ENCODE results near the gene COMP. TPM values are rescaled to one million over a fixed set of nuclear protein-coding genes. Genes with fewer than 3 reads are reported as not detected.

The COMP gene
- total and polyA plus RNA-seq, 8 donors, result 0.05 to 3.7 (median 0.54) TPM

DNA sequence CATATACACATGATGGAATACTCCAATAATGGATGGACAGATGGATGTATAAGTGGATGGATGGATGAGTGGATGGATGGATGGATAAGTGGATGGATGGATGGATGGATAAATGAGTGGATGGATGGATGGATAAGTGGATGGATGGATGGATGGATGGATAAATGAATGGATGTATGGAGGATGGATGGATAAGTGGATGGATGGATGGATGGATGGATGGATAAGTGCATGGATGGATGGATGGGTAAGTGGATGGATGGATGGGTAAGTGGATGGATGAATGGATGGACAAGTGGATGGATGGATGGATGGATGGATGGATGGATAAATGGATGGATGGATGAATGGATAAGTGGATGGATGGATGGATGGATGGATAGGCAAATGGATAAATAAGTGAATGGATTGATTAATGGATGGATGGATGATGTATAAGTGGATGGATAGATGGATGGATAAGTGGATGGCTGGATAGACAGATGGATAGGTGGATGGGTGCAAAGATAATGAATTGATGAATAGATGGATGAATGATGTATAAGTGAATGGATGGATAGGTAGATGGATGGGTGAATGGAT lies 8.4 kb upstream of the COMP start:
- no peak overlapping the region for H3K4me3 ChIP-seq
- no peaks in the 10 kb centered on the region for H3K36me3 ChIP-seq
- H3K4me1 ChIP-seq, result no peaks in the 10 kb centered on the region
- FAIRE-seq (no peak), DNase-seq (no peak), ATAC-seq (no peak)
- H3K9me3 ChIP-seq, result no peaks in the 10 kb centered on the region
- no peak overlapping the region for H3K27ac ChIP-seq
- TF ChIP-seq, protein P1, sequence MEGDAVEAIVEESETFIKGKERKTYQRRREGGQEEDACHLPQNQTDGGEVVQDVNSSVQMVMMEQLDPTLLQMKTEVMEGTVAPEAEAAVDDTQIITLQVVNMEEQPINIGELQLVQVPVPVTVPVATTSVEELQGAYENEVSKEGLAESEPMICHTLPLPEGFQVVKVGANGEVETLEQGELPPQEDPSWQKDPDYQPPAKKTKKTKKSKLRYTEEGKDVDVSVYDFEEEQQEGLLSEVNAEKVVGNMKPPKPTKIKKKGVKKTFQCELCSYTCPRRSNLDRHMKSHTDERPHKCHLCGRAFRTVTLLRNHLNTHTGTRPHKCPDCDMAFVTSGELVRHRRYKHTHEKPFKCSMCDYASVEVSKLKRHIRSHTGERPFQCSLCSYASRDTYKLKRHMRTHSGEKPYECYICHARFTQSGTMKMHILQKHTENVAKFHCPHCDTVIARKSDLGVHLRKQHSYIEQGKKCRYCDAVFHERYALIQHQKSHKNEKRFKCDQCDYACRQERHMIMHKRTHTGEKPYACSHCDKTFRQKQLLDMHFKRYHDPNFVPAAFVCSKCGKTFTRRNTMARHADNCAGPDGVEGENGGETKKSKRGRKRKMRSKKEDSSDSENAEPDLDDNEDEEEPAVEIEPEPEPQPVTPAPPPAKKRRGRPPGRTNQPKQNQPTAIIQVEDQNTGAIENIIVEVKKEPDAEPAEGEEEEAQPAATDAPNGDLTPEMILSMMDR (IDR thresholded peaks at IDR 0.05), result no peak
- H3K27me3 ChIP-seq, result no peaks in the 10 kb centered on the region
- intact Hi-C loops (cut with DNase I), result no loop called here

DNA sequence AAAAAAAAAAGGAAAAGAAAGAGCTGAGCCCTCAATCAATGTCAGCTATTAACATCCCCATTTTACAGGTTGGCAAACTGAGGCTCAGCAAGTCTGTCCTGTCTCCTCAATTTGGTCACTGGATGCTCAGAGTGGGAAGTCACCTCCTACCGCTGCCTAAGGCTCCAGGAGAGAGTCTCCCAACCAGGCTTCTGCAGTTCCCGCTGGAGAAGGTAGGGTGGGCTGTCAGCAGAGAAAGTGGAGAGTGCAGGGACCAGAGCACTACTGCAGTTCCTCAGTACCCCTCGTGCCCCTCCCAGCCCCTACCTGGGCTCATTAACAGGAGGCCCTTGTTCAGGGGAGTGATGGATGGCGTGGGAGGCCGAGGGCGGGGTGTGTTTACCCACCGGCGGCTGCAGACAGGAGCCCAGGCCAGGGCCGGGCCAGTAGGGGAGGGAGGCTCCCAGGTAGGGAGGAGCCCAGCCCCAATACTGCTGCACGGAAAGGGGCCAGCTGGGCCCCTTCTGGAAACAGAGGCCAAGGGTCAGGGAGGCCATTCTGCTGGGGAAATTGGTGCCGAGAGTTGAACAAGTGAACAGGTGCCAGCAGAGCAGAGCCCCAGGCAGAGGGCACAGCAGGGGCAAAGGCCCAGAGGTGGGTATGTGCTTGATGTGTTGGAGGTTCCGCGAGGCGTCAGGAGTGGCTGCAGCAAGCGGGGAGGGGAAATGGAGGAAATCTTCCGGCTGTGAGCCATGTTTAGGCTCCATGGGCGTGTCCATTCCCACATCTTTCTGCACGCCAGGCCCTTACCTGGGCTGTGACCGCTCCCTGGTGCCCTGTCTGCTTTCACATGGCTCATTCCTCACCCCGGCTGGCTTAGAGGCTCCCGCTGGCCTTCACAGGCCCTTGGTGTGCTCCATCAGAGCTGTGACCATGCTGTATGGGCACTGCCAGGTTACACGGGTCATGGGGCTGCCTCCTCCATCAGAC lies 7.6 kb upstream of the COMP start:
- no peak for FAIRE-seq
- ATAC-seq, result peak in 3 of 4 donors; percentile 35 to 78 (median 69)
- TF ChIP-seq, protein P1 (IDR thresholded peaks at IDR 0.05), result no peak
- no peaks in the 10 kb centered on the region for H3K36me3 ChIP-seq
- no peaks in the 10 kb centered on the region for H3K9me3 ChIP-seq
- H3K4me1 ChIP-seq, result no peaks in the 10 kb centered on the region
- H3K27me3 ChIP-seq, result no peaks in the 10 kb centered on the region
- no peak for DNase-seq
- H3K27ac ChIP-seq, result no peak overlapping the region
- intact Hi-C loops (cut with DNase I), result no loop called here
- H3K4me3 ChIP-seq, result no peak overlapping the region
- 36 to 37% methylated on average over 21 to 22 of the region's 22 CpGs for WGBS, 2 donors

- Histone ChIP-seq H3K36me3 (no peaks in the 10 kb centered on the region), H3K27me3 (peaks cover 0 to 3% (median 0%) of the 10 kb centered on the region in 4 donors), H3K9me3 (no peaks in the 10 kb centered on the region), H3K27ac (no peak overlapping the region), H3K4me1 (no peaks in the 10 kb centered on the region), H3K4me3 (no peak overlapping the region)
- no peak for DNase-seq
- TF ChIP-seq, protein P1 (IDR thresholded peaks at IDR 0.05), result no peak
- intact Hi-C loops (cut with DNase I), result no loop called here
- ATAC-seq, result no peak
- 68 to 80% methylated on average over 2 of the region's 2 CpGs for WGBS, 2 donors
- no peak for FAIRE-seq
Measured at GRCh38 chr19:18796239-18796638, 5.1 kb upstream of the COMP start.

DNA sequence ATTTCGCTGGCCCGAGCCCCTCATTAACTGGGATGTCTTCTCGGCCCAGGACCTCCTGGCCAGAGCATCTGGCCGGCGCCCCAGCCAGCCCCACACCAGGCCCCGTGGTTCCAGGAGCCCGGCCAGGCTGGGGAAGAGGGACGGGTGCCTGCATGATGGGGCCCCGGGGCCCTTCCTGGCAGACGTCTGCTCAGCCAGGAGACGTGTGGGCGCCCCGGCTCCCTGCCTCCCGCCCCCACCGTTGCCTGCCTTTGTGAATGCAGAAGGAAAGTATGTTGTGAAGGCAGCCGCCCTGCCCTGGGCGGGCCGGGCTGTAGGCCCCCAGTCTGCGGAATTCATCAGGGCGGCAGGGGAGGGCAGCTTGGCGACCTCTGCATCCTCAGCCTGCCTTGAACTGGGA lies 4.4 kb upstream of the COMP start:
- WGBS, 2 donors, result 33 to 34% methylated on average over 21 of the region's 21 CpGs
- Histone ChIP-seq H3K27me3 (peaks cover 0 to 10% (median 0%) of the 10 kb centered on the region in 4 donors), H3K27ac (no peak overlapping the region), H3K4me3 (no peak overlapping the region), H3K36me3 (no peaks in the 10 kb centered on the region), H3K9me3 (no peaks in the 10 kb centered on the region), H3K4me1 (no peaks in the 10 kb centered on the region)
- intact Hi-C loops (cut with DNase I), result no loop called here
- DNase-seq, result no peak
- ATAC-seq, result peak in 2 of 4 donors; percentile 14
- TF ChIP-seq, protein P1 (IDR thresholded peaks at IDR 0.05), result no peak
- FAIRE-seq, result no peak

GRCh38 chr19:18794692-18795091 lies 3.6 kb upstream of the COMP start:
- Histone ChIP-seq H3K4me1 (no peaks in the 10 kb centered on the region), H3K4me3 (no peak overlapping the region), H3K9me3 (no peaks in the 10 kb centered on the region), H3K27ac (no peak overlapping the region), H3K36me3 (no peaks in the 10 kb centered on the region), H3K27me3 (peaks cover 0 to 10% (median 0%) of the 10 kb centered on the region in 4 donors)
- no peak for DNase-seq
- no peak for FAIRE-seq
- intact Hi-C loops (cut with DNase I), result no loop called here
- no peak for ATAC-seq
- TF ChIP-seq, protein P1 (IDR thresholded peaks at IDR 0.05), result no peak
- 86 to 93% methylated on average over 6 of the region's 6 CpGs for WGBS, 2 donors

Measured in pancreas (tissue), 10 donors.